H1 (cell line): ENCODE data around the gene CPED1. TPM values are rescaled to one million over a fixed set of nuclear protein-coding genes. Genes with fewer than 3 reads are reported as not detected.

ENCODE experiments used
- CBX5 ChIP-seq: fragments of 300-800, 300-1000 bp; sonication (generic); IDR thresholded peaks from 2 replicates; pipeline ENCODE4 v1.7.1; 2016; ENCODE audit warnings: antibody characterized with exemption, low read length, low read depth
- SAP30 ChIP-seq: fragments of 300-600 bp; sonication (generic); IDR thresholded peaks from 2 replicates; pipeline ENCODE4 v1.7.1; 2012; ENCODE audit warnings: low read length, moderate library complexity, mild to moderate bottlenecking, inconsistent platforms; ENCODE audit not compliant: insufficient read depth, insufficient replicate concordance
- polyA plus RNA-seq, 7 experiments: library from polyadenylated mRNA; depleted of rRNA in 3 of 7; stranded (reverse) in 5 of 7; unstranded in 2 of 7; fragments of >200 nt in 5 of 7; fragments of 200-250 nt in 2 of 7; gene quantifications; 1 replicate in 5 of 7; 2 replicates in 1 of 7; 4 replicates in 1 of 7; pipeline versions ENCODE4 v1.2.1 to v1.2.3, GENCODE V29; 2011 to 2013; ENCODE audit warnings: missing spikeins in 2 of 7, mixed read lengths in 2 of 7
- total RNA-seq: library from RNA; stranded (reverse); fragmentation: NEBNext Ultra II Directional; extraction: Animal tissue kit (Norgen Biotek cat#: 25700); gene quantifications from 2 replicates; pipeline ENCODE4 v1.2.1, GENCODE V29; 2021
- TF ChIP-seq, protein P1 (sequence below): IDR thresholded peaks from 2 replicates; pipeline ENCODE4 v1.6.1; 2012; ENCODE audit warnings: low read length, inconsistent platforms

Gene CPED1
- total and polyA plus RNA-seq, 2 of the 8 experiments (the other 6 are each of a cell fraction or from before 2014, with no cell fraction given), result 0.08 to 0.39 TPM

DNA sequence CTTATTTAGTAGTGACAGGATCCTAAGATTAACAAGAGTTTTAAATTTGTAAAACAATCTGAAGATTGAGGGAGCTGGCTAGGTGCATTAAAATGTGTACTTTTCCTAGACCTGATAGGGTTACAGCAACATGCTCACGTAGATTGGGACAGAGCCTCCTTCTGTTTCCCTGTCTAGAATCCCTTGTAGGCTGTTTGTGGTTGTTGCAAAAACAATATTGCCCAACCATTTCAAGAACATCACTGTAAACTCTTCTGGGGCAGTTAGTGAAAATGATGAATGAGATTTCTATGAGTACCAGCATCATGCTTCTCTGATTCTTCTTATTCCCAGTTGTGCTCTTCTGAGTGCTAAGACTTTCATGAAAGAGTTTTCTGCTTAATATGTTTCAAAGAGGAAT, 14.7 kb upstream of the CPED1 start (continued):
- TF ChIP-seq, protein P1, sequence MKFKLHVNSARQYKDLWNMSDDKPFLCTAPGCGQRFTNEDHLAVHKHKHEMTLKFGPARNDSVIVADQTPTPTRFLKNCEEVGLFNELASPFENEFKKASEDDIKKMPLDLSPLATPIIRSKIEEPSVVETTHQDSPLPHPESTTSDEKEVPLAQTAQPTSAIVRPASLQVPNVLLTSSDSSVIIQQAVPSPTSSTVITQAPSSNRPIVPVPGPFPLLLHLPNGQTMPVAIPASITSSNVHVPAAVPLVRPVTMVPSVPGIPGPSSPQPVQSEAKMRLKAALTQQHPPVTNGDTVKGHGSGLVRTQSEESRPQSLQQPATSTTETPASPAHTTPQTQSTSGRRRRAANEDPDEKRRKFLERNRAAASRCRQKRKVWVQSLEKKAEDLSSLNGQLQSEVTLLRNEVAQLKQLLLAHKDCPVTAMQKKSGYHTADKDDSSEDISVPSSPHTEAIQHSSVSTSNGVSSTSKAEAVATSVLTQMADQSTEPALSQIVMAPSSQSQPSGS, result no peak
- TF ChIP-seq CBX5, result no peak
- no peak for TF ChIP-seq SAP30
